ENCODE results near the gene TUBA8.
"Not testable (repeated sequence)": the region's sequence is repeated elsewhere in the genome, so short reads cannot be mapped to it uniquely, and the experiment has no call there.

Gene TUBA8

GRCh38 chr22:18130699-18131429, 20.3 kb downstream of the TUBA8 start:
- no peak for DNase-seq

- DNase-seq, result no peak
Observed at GRCh38 chr22:18133452-18133851, 22.8 kb downstream of the TUBA8 start.

- DNase-seq, result no peak
Observed at GRCh38 chr22:18136563-18137320, 26.1 kb downstream of the TUBA8 start.

GRCh38 chr22:18141004-18141403, 30.4 kb downstream of the TUBA8 start:
- not testable (repeated sequence) for DNase-seq

DNA sequence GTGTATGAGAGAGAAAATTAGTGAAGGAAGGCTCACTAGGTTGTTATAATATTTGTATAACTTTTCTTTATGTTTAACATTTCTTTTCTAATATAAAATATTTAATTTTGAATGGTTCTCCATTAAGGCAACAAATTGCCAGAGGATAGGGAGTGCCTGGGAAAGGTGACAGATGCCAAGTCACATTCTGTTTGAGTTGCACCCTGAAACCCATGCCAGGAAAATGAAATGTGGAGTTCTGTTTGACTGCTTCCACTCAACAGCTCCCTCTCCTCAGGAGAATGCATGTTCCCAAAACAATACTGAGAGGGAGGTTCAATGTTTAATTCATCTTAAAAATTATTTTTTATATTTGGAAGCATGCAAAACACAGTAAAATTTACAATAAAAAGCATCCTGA, 33.5 kb downstream of the TUBA8 start:
- no peak for DNase-seq

GRCh38 chr22:18145676-18146388, 35.2 kb downstream of the TUBA8 start:
- no peak for DNase-seq

DNA sequence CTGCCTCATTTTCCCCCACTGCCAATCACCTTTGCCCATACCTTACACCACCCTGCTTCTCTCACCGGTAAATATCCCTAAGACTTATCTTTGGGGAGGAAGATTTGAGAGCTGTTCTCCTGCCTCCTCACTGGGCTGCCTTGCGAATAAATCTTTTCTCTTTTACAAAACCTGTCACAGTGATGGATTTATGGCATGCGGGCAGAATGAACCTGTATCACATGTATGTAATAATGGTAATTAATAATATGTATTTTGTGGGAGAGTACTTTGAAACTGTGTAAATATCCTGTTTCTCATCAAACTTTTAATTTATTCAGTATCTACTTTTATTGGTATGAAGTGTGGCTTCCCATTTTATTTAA, 35.8 kb downstream of the TUBA8 start:
- no peak for DNase-seq

GRCh38 chr22:18147791-18148190, 37.2 kb downstream of the TUBA8 start:
- no peak for DNase-seq

DNA sequence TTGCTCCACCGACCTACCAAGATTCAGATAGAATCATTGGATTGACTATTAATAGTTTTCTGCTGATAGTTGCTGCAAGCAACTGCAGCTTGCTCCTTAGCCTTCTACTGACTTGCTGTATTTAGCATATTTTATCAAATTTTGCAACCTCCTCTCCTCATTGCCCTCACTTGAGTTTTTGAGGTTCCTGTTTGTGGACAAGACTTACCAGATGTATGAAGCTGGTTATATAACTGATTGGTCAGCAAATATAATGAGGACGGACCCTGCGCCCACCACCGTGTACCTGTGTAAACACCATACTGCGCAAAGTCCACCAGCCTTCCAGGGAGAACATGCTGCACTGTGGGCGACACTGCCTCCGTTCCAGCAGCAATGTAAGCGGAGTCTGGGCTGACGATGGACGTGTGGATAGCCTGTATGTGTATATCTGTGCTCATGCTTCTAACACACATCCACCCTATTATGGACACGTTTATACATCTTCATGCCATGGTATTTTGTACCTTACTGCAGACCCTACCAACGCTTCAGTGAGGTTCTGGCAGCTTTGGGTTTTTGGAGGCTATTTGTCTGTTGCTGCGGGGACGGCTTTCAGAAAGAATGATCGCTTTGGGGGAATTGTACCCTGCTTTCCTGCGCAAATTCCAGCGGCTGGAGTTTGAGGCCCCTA, 37.8 kb downstream of the TUBA8 start:
- no peak for DNase-seq

DNA sequence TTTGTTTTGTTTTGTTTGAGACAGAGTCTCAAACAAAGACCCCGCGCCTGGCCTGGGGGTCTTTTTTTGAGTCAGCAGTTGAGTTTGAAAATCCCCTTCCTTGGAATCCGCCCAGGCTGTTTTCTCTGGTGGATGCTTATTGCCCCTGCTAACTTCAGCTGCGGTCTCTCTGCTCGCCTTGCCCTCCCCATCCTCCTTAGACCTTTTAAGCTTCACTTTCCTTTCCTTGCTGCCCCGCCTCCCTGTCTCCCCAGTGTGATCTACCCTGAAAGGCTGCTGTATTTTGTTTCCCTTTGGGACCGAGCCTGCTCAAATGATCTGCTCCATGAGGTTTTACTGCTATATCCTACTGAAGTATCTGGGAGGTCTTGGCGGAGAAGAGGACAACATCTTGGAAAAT, 41.9 kb downstream of the TUBA8 start:
- DNase-seq, result no peak

DNA sequence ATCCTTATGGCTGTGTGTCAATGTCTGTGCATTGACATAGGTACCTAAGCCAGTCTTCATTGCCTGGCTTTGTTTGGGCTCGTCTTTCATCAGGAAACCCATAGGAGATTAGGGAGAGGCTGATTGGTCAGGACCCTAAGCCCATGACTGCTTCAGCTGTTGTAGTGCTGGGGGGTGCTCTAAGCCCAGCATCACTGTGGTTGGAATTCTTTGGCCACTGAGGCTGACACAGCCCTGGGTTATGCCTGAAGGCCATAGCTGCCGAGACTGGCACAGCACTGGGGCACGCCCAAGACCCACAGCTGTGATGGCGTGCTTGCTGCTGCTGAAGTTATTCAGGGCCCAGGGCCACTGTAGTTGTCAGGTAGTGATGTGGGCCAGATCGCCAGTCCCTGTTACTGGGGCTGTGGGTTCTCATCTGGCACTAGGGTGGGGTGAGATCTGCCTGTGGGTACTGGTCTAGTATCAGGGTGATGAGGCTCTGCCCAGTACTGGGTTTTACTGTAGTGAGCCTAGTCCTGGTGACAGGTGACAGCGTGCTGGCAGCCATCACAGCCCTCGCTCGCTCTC, 44.3 kb downstream of the TUBA8 start:
- no peak for DNase-seq

- DNase-seq, result not testable (repeated sequence)
Observed at GRCh38 chr22:18155546-18155945, 44.9 kb downstream of the TUBA8 start.

DNA sequence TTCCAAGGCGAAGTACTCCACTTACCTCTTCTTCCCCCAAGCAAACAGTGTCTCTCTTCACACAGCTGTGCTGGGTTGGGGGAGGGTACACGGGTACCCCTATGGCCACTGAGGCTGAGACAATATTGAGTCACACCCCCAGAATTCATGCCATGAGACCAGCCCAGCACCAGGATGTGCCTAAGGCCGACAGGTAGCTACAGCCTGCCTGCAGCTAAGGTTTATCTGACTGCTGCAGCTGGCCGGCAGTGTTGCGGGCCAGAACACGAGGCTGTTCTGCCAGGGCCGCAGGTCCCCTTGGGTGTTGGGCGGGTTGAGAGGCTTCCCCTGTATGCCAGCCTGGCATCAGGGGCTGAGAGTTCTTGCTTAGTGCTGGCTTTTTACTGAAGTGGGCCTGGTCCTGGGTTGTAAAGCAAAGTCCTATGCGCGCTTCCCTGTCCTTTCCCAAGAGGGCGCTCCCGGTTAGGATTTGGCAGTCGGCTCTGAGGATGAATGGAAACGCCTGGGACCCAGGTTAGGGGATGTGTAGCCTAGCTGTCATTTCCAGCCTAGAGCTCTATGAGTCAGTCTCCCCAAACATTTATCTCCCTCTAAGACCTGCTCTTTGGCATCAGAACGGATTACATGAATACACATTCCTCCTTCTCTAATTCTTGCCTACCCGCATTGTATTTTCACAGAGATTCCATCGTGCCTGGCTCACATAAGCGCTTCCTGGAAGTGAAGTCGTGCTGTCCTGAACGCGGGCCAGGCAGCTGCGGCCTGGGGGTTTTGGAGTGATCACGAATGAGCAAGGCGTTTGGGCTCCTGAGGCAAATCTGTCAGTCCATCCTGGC, 46.5 kb downstream of the TUBA8 start:
- DNase-seq, result peak; percentile 42 to 81

DNA sequence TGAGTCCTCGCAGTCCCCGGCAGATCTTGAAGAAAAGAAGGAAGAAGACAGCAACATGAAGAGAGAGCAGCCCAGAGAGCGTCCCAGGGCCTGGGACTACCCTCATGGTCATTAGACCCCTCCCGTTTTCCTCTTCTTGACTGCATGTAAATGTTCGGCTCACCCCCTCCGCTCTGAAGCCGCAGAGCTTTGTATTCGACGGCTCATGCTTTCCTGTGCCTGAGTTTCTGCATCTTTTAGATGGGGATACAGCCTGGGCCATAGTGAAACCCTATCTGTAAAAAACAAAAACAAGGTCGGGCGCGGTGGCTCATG, 47.1 kb downstream of the TUBA8 start:
- DNase-seq, result no peak

- DNase-seq, result not testable (repeated sequence)
Observed at GRCh38 chr22:18160641-18161040, 50.0 kb downstream of the TUBA8 start.

DNA sequence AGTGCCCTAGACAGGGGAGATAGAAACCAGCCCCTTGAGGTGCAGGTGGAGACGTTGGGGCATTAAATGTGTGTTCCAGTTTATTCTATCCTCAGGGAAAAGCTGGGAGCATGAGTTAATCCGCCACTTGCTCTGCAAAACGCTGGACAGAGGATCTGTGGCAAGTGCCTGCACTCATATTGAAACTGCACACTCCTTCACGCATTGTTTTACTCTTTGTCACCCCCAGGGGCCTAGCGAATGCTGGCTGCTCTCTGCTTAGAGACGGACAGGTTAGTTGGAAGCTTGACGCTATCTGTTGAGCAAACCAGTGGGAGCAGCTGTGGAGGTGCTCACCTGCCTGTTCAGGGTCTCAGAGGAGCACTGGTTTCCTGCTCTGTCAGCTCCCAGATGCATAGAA, 53.2 kb downstream of the TUBA8 start:
- not testable (repeated sequence) for DNase-seq

DNA sequence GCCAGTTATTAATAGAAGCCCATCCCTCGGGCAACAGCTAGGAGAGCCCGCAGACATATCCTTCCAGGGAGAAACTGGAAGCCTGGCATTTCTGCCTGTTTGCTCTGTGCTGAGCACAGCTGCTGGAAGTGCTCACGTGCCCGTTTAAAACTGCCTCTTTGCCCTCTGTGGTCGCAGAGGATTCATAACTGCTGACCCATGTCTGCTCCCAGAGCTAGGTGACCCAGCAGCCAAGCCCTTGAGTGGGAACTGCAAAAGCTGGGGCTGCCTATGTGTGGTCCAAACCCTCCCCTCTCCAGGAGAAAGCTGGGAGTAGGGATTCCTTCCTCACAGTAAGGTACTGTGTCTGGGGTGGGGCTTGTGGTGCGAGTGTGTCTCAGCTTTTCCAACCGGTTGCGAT, 54.0 kb downstream of the TUBA8 start:
- not testable (repeated sequence) for DNase-seq

- not testable (repeated sequence) for DNase-seq
Observed at GRCh38 chr22:18165356-18165755, 54.7 kb downstream of the TUBA8 start.

DNA sequence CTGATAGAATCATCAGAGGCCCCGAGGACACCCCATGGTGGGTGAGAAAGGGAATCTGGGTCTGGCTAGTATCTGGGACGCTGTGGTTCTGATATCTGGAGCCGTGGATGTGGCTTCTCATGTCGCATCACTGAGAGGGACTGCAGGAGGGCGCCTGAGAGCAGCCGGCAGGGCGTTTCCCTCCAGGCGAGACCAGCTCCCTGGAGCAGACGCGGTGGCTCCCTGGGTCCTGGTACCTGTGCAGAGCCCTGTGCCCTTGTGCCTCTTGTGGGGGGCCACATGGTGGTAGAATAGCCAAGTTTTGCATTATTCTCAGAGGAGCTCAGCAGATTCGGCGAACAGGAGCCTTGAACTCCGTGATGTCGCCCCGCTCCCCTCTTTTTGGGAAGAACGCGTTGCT, 59.7 kb downstream of the TUBA8 start:
- not testable (repeated sequence) for DNase-seq

DNA sequence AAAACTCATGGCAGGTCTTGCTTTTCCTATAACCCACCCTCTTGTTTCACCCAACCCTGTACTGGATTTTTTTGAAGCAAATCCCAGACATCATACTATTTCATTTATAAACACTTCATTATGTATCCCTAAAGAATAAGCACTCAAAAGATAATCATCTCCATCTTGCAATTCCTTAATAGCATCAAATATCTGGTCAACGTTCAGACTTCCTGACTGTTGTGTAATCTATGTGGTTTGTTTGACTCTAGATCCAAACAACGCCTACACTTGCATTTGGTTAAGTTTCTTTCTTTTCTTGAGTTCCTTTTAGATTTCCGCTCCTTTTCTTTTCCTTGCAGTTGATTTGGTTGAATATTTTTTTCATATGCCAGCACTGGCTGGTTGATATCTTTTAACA, 61.6 kb downstream of the TUBA8 start:
- peak in 1 of 2 donors; percentile 24 for DNase-seq

DNA sequence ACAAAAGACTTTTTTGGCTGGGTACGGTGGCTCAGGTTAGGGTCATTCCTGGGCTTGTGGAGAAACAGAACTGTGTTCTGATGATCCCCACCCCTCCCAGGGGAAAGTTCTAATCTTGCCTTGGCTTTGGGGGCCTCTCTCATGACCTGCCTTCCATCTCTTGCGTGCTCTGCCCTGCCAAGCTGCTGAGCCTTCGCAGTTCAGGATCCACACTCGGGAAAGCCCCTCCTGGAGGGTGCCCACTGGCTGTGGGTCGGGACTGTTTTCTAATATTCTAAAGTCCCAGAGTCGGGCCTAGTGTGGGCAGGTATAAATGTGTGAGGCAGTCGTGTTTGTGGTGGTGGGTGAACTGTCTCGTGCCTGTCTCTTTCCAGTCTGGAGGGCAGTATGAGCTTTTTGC, 62.2 kb downstream of the TUBA8 start:
- not testable (repeated sequence) for DNase-seq

GRCh38 chr22:18173441-18173840, 62.8 kb downstream of the TUBA8 start:
- DNase-seq, result not testable (repeated sequence)
